CD4-positive, alpha-beta T cell treated with Interleukin-12 subunit alpha and Interleukin-12 subunit beta, for 1 hour (primary cell): ENCODE measurements around the gene DAD1.

Experiments
- DNase-seq: peaks from one replicate; pipeline ENCODE4 v3.0.0-alpha.2; 2020

Gene DAD1

GRCh38 chr14:22533739-22534359, 55.2 kb downstream of the DAD1 start:
- no peak for DNase-seq

- DNase-seq, result no peak
Observed at GRCh38 chr14:22533057-22533704, 55.8 kb downstream of the DAD1 start.

- DNase-seq, result no peak
Observed at GRCh38 chr14:22532345-22533056, 56.5 kb downstream of the DAD1 start.

GRCh38 chr14:22531451-22532344, 57.3 kb downstream of the DAD1 start:
- no peak for DNase-seq

- no peak for DNase-seq
Observed at GRCh38 chr14:22530127-22530526, 58.9 kb downstream of the DAD1 start.

GRCh38 chr14:22526744-22527143, 62.3 kb downstream of the DAD1 start:
- no peak for DNase-seq

GRCh38 chr14:22526218-22526617, 62.8 kb downstream of the DAD1 start:
- DNase-seq, result no peak

- DNase-seq, result no peak
Observed at GRCh38 chr14:22524784-22525161, 64.3 kb downstream of the DAD1 start.

- DNase-seq, result peak; percentile 55
Observed at GRCh38 chr14:22524115-22524783, 64.8 kb downstream of the DAD1 start.

- no peak for DNase-seq
Observed at GRCh38 chr14:22523283-22523682, 65.7 kb downstream of the DAD1 start.

GRCh38 chr14:22522466-22522957, 66.5 kb downstream of the DAD1 start:
- no peak for DNase-seq

GRCh38 chr14:22521449-22522239, 67.4 kb downstream of the DAD1 start:
- no peak for DNase-seq

- DNase-seq, result no peak
Observed at GRCh38 chr14:22520796-22521195, 68.2 kb downstream of the DAD1 start.

- DNase-seq, result no peak
Observed at GRCh38 chr14:22519877-22520685, 68.9 kb downstream of the DAD1 start.

GRCh38 chr14:22518073-22518472, 71.0 kb downstream of the DAD1 start:
- DNase-seq, result no peak

GRCh38 chr14:22517117-22517720, 71.8 kb downstream of the DAD1 start:
- no peak for DNase-seq

- no peak for DNase-seq
Observed at GRCh38 chr14:22515929-22516328, 73.1 kb downstream of the DAD1 start.
